WERI-Rb-1 (cell line): ENCODE results near the gene SLC10A7.

Source experiments
- DNase-seq: peaks from one replicate; pipeline ENCODE4 v3.0.0-alpha.2; 2020
- H3K27ac ChIP-seq: fragments of 250-450 bp; sonication (Bioruptor Pico); 2 replicates; pipeline ENCODE4 v1.5.1; 2020; ENCODE audit warnings: mild to moderate bottlenecking, moderate library complexity
- H3K27me3 ChIP-seq: fragments of 250-450 bp; sonication (Bioruptor Pico); 2 replicates; pipeline ENCODE4 v1.5.1; 2021; ENCODE audit warnings: mild to moderate bottlenecking, low read depth, moderate library complexity; ENCODE audit not compliant: insufficient read depth, severe bottlenecking
- H3K36me3 ChIP-seq: fragments of 250-450 bp; sonication (Bioruptor Pico); 2 replicates; pipeline ENCODE4 v1.5.1; 2020; ENCODE audit warnings: mild to moderate bottlenecking, moderate library complexity
- H3K4me3 ChIP-seq: 2 replicates; pipeline ENCODE4 v1.5.1; 2011; ENCODE audit warnings: low read depth, mild to moderate bottlenecking, control low read depth, low read length
- H3K9me3 ChIP-seq: fragments of 250-450 bp; sonication (Bioruptor Pico); 2 replicates; pipeline ENCODE4 v1.5.1; 2021; ENCODE audit warnings: mild to moderate bottlenecking, moderate library complexity; ENCODE audit not compliant: severe bottlenecking
- CTCF ChIP-seq: IDR thresholded peaks from 2 replicates; pipeline ENCODE4 v1.5.1; 2011; ENCODE audit warnings: low read depth, mild to moderate bottlenecking, control low read depth, inconsistent platforms, low read length

SLC10A7 gene

GRCh38 chr4:146465628-146466027 lies 56.1 kb downstream of the SLC10A7 start:
- no peaks in the 10 kb centered on the region for H3K27me3 ChIP-seq
- no peak overlapping the region for H3K27ac ChIP-seq
- H3K9me3 ChIP-seq: no peaks in the 10 kb centered on the region
- no peak for TF ChIP-seq CTCF
- H3K36me3 ChIP-seq: no peaks in the 10 kb centered on the region
- DNase-seq: no peak
- H3K4me3 ChIP-seq: no peak overlapping the region

- Histone ChIP-seq H3K4me3 (no peak overlapping the region), H3K27ac (no peak overlapping the region), H3K36me3 (no peaks in the 10 kb centered on the region), H3K27me3 (no peaks in the 10 kb centered on the region), H3K9me3 (no peaks in the 10 kb centered on the region)
- TF ChIP-seq CTCF: no peak
- no peak for DNase-seq
Observed at GRCh38 chr4:146462251-146462650, 59.5 kb downstream of the SLC10A7 start.

GRCh38 chr4:146458594-146458993 lies 63.1 kb downstream of the SLC10A7 start:
- no peak for DNase-seq
- no peak overlapping the region for H3K4me3 ChIP-seq
- no peaks in the 10 kb centered on the region for H3K36me3 ChIP-seq
- H3K27ac ChIP-seq: no peak overlapping the region
- TF ChIP-seq CTCF: no peak
- no peaks in the 10 kb centered on the region for H3K27me3 ChIP-seq
- H3K9me3 ChIP-seq: no peaks in the 10 kb centered on the region

GRCh38 chr4:146456681-146457080 lies 65.1 kb downstream of the SLC10A7 start:
- Histone ChIP-seq H3K36me3 (no peaks in the 10 kb centered on the region), H3K27me3 (no peaks in the 10 kb centered on the region), H3K9me3 (no peaks in the 10 kb centered on the region), H3K27ac (no peak overlapping the region), H3K4me3 (no peak overlapping the region)
- DNase-seq: no peak
- no peak for TF ChIP-seq CTCF

GRCh38 chr4:146453181-146453807 lies 68.4 kb downstream of the SLC10A7 start:
- Histone ChIP-seq H3K36me3 (no peaks in the 10 kb centered on the region), H3K27ac (no peak overlapping the region), H3K27me3 (no peaks in the 10 kb centered on the region), H3K4me3 (no peak overlapping the region), H3K9me3 (peaks cover 2% of the 10 kb centered on the region)
- DNase-seq: no peak
- TF ChIP-seq CTCF: no peak

- no peak for DNase-seq
- no peaks in the 10 kb centered on the region for H3K27me3 ChIP-seq
- no peaks in the 10 kb centered on the region for H3K36me3 ChIP-seq
- H3K4me3 ChIP-seq: no peak overlapping the region
- no peak for TF ChIP-seq CTCF
- H3K27ac ChIP-seq: no peak overlapping the region
- peaks cover 2% of the 10 kb centered on the region for H3K9me3 ChIP-seq
Observed at GRCh38 chr4:146450524-146450923, 71.2 kb downstream of the SLC10A7 start.
